Brain microvascular endothelial cell (primary cell): Measurements from ENCODE around the gene LAP3.

Experiments used
- DNase-seq: peaks from one replicate; pipeline ENCODE4 v3.0.0-alpha.2; 2020
- H3K27ac ChIP-seq: fragments of 250-450 bp; sonication (Bioruptor Pico); 2 replicates; pipeline ENCODE4 v1.5.1; 2020; ENCODE audit warnings: mild to moderate bottlenecking, moderate library complexity
- H3K27me3 ChIP-seq: fragments of 250-450 bp; sonication (Bioruptor Pico); replicated peaks from 2 replicates; pipeline ENCODE4 v1.5.1; 2020; ENCODE audit warnings: mild to moderate bottlenecking
- H3K36me3 ChIP-seq: fragments of 250-450 bp; sonication (Bioruptor Pico); replicated peaks from 2 replicates; pipeline ENCODE4 v1.5.1; 2020; ENCODE audit warnings: mild to moderate bottlenecking
- H3K4me3 ChIP-seq: 2 replicates; pipeline ENCODE4 v1.5.1; 2011; ENCODE audit warnings: low read depth, mild to moderate bottlenecking, control low read depth, low read length, moderate library complexity
- CTCF ChIP-seq: IDR thresholded peaks from 2 replicates; pipeline ENCODE4 v1.5.1; 2011; ENCODE audit warnings: low read depth, mild to moderate bottlenecking, moderate library complexity, low read length, control low read depth, inconsistent platforms; ENCODE audit errors: missing control alignments
- in situ Hi-C: cut with HindIII; loops from 2 replicates; pipeline ENCODE4 v1.10.0; 2017; ENCODE audit warnings: low sequenced_read_pairs, low pct_ligation_motif_present

LAP3 gene

GRCh38 chr4:17624821-17625220, 47.8 kb downstream of the LAP3 start:
- DNase-seq = no peak
- Histone ChIP-seq H3K27ac (no peak overlapping the region), H3K36me3 (peaks cover 91% of the 10 kb centered on the region), H3K27me3 (no peaks in the 10 kb centered on the region), H3K4me3 (no peak overlapping the region)
- in situ Hi-C loops = no loop called here
- TF ChIP-seq CTCF = no peak

DNA sequence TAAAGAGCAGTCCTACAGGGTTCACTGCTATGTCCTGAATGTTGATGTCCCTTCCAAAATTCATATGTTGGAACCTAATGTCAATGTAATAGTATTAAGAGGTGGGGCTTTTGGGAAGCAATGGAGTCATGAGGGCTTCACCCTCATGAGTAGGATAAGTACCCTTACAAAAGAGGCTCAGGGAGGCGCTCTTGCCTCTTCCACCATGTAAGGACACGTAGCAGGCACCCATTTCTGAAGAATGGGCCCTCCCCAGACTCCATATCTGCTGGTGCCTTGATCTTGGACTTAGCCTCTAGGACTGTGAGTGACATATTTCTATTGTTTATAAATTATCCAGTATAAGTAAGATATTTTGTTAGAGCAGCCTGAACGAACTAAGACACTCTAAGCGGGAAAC, 53.2 kb downstream of the LAP3 start:
- TF ChIP-seq CTCF = no peak
- no peak overlapping the region for H3K4me3 ChIP-seq
- in situ Hi-C loops = no loop called here
- no peaks in the 10 kb centered on the region for H3K27me3 ChIP-seq
- H3K27ac ChIP-seq = no peak overlapping the region
- peaks cover 69% of the 10 kb centered on the region for H3K36me3 ChIP-seq
- no peak for DNase-seq

DNA sequence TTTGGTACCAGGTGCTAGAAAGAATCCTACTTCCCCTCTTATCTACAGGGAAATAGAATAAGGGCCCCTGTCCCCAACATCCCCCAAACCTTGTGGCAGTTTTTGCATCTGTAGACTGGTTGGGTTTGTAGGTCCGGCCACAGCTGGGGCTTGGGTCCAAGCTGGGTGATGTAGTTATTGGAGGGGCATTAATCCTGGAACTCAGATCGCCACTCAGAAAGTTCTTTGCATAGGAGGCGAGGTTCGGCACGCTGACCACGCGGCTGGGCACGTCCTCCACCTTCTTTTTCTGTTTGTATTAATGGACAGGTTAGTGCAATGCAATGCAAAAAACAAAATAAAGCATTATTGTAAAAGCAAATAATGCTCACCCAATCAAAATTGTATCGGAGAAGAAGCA, 56.6 kb downstream of the LAP3 start:
- DNase-seq = no peak
- H3K27me3 ChIP-seq = no peaks in the 10 kb centered on the region
- no peak for TF ChIP-seq CTCF
- H3K27ac ChIP-seq = no peak overlapping the region
- peaks cover 37% of the 10 kb centered on the region for H3K36me3 ChIP-seq
- no peak overlapping the region for H3K4me3 ChIP-seq
- in situ Hi-C loops = no loop called here

- in situ Hi-C loops = no loop called here
- Histone ChIP-seq H3K4me3 (no peak overlapping the region), H3K36me3 (peaks cover 30% of the 10 kb centered on the region), H3K27ac (no peak overlapping the region), H3K27me3 (no peaks in the 10 kb centered on the region)
- no peak for DNase-seq
- no peak for TF ChIP-seq CTCF
These were observed 58.1 kb downstream of the LAP3 start for GRCh38 chr4:17635056-17635455.

DNA sequence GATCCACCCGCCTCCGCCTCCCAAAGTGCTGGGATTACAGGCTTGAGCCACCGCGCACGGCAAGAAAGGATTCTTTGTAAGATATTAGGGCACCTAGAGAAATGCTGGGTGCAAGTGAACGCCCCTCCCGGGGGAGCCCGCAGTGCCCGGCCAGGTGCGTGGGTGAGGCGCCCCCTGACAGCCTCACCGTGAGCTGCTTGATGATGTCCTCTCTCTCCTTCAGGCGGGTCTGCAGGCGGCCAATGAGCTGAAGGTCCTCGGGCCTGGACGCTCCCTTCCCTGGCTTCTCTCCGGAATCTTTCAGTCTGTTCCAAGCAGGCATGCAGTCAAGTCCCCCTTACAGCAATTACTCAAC, 59.3 kb downstream of the LAP3 start:
- H3K4me3 ChIP-seq = no peak overlapping the region
- H3K36me3 ChIP-seq = peaks cover 27% of the 10 kb centered on the region
- in situ Hi-C loops = no loop called here
- H3K27ac ChIP-seq = no peak overlapping the region
- no peak for DNase-seq
- H3K27me3 ChIP-seq = no peaks in the 10 kb centered on the region
- TF ChIP-seq CTCF = no peak
